Ishikawa (cell line): Measurements from ENCODE around the gene DSTN.

ENCODE experiments used
- CREB1 ChIP-seq: IDR thresholded peaks from 2 replicates; pipeline ENCODE4 v1.6.1; 2012; ENCODE audit warnings: low read depth
- EGR1 ChIP-seq: IDR thresholded peaks from 2 replicates; pipeline ENCODE4 v1.6.1; 2012
- RAD21 ChIP-seq: IDR thresholded peaks from 2 replicates; pipeline ENCODE4 v1.6.1; 2012; ENCODE audit warnings: low read depth
- TAF1 ChIP-seq: IDR thresholded peaks from 2 replicates; pipeline ENCODE4 v1.6.1; 2012; ENCODE audit warnings: low read depth, mild to moderate bottlenecking
- USF1 ChIP-seq: IDR thresholded peaks from 2 replicates; pipeline ENCODE4 v1.6.1; 2012
- YY1 ChIP-seq: IDR thresholded peaks from 2 replicates; pipeline ENCODE4 v1.6.1; 2012; ENCODE audit warnings: low read depth

DNA sequence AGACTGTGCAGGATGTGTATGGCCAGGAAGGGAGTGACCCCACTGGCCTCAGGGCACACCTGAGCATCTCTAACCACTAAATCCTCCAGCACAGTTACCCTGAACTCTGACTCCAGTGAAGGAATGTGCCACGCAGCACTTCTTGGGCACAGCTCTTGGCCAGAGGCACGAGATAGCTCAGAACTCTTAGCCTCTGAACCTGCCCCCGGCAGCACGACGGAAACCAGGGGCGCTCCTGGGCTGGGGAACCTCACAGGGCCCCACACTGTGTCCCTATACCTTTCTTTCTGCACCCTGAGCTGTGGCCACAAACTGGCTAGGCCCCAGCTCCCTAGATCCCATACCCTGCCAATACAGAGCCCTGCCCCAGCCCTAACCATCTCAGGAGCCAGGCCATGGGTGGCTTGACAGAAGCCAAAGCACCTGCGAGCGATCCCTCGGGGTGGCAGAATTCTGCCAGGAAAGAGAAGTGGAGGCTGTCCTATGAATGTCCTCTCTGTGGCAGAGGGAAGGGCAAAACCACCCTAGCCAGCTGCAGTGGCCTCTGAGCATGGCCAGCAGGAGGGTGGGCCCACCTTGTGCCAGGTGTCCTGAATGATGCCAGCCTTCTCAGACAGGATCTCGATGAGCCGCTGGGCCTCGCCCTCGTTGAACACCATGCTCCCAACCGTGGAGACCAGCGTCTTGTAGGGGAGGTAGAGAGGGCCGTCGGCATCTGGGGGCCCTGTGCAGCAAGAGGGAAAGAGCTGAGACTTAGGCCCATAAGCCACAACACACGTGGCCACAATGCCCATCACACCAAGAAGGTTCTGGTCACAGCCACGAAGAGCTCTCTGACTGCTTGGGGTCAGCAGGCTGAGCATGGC is 72.8 kb downstream of the DSTN start:
- TF ChIP-seq CREB1 (no peak), TAF1 (no peak), EGR1 (no peak), YY1 (no peak), RAD21 (no peak), USF1 (no peak)
